GM23338 (cell line): ENCODE measurements around the gene OSBPL5. TPM values are rescaled to one million over a fixed set of nuclear protein-coding genes. Genes with fewer than 3 reads are reported as not detected.

Source experiments
- ATAC-seq: fragments of 200-7000 bp; cut with Tn5 transposase; 3 replicates; pipeline ENCODE4 v1.9.1; 2020
- DNase-seq: peaks from one replicate; pipeline ENCODE4 v3.0.0-alpha.2; 2015; ENCODE audit warnings: low spot score
- H2AFZ ChIP-seq: fragments of 200-600 bp; sonication (generic); 2 replicates; pipeline ENCODE4 v1.8.0; 2016; ENCODE audit warnings: antibody characterized with exemption, mild to moderate bottlenecking, moderate library complexity
- H3F3A ChIP-seq: fragments of 200-600 bp; sonication (generic); replicated peaks from 2 replicates; pipeline ENCODE4 v1.8.0; 2017; ENCODE audit warnings: antibody characterized with exemption, mixed run types, low read depth
- H3K27ac ChIP-seq: fragments of 200-600 bp; sonication (generic); 2 replicates; pipeline ENCODE4 v1.6.1; 2016; ENCODE audit warnings: low read depth
- H3K27me3 ChIP-seq: fragments of 200-600 bp; sonication (generic); 2 replicates; pipeline ENCODE4 v1.8.0; 2016; ENCODE audit warnings: mild to moderate bottlenecking, mixed run types, moderate library complexity; ENCODE audit not compliant: insufficient read depth
- H3K36me3 ChIP-seq: fragments of 200-600 bp; sonication (generic); 2 replicates; pipeline ENCODE4 v1.8.0; 2016; ENCODE audit warnings: mild to moderate bottlenecking; ENCODE audit not compliant: insufficient read depth
- H3K4me1 ChIP-seq: fragments of 200-600 bp; sonication (generic); 2 replicates; pipeline ENCODE4 v1.8.0; 2016; ENCODE audit warnings: mild to moderate bottlenecking, moderate library complexity; ENCODE audit not compliant: insufficient read depth
- H3K4me2 ChIP-seq: fragments of 200-600 bp; sonication (generic); 2 replicates; pipeline ENCODE4 v1.7.1; 2017; ENCODE audit warnings: mixed run types
- H3K4me3 ChIP-seq: fragments of 200-600 bp; sonication (generic); 2 replicates; pipeline ENCODE4 v1.6.1; 2016; ENCODE audit warnings: mixed run types
- H3K79me2 ChIP-seq: fragments of 200-600 bp; sonication (generic); replicated peaks from 2 replicates; pipeline ENCODE4 v1.8.0; 2017; ENCODE audit warnings: mild to moderate bottlenecking; ENCODE audit not compliant: insufficient read depth
- H3K9me2 ChIP-seq: fragments of 200-600 bp; sonication (generic); 2 replicates; pipeline ENCODE4 v1.8.0; 2017; ENCODE audit not compliant: insufficient read depth
- H4K20me1 ChIP-seq: fragments of 200-600 bp; sonication (generic); replicated peaks from 2 replicates; pipeline ENCODE4 v1.8.0; 2017; ENCODE audit warnings: mild to moderate bottlenecking; ENCODE audit not compliant: insufficient read depth
- H3K27ac Mint-ChIP-seq: 2 replicates; pipeline ENCODE4 v1.8.0; 2020; ENCODE audit warnings: inconsistent platforms, mild to moderate bottlenecking, moderate library complexity, mixed read lengths
- H3K27me3 Mint-ChIP-seq: 3 replicates; pipeline ENCODE4 v1.8.0; 2022; ENCODE audit warnings: low read depth, mild to moderate bottlenecking, moderate library complexity, mixed read lengths, inconsistent platforms; ENCODE audit not compliant: insufficient read depth, poor library complexity
- H3K36me3 Mint-ChIP-seq: 3 replicates; pipeline ENCODE4 v1.8.0; 2021; ENCODE audit warnings: low read depth, mild to moderate bottlenecking, inconsistent platforms, moderate library complexity, mixed read lengths
- H3K4me1 Mint-ChIP-seq: 3 replicates; pipeline ENCODE4 v1.8.0; 2020; ENCODE audit warnings: mild to moderate bottlenecking, inconsistent platforms, mixed read lengths
- H3K4me3 Mint-ChIP-seq: 3 replicates; pipeline ENCODE4 v1.8.0; 2021; ENCODE audit warnings: moderate library complexity, mild to moderate bottlenecking, inconsistent platforms, mixed read lengths
- H3K9me3 Mint-ChIP-seq: 3 replicates; pipeline ENCODE4 v1.8.0; 2020; ENCODE audit warnings: moderate library complexity, mild to moderate bottlenecking, inconsistent platforms, mixed read lengths
- CREB1 ChIP-seq: fragments of 250-450 bp; sonication (Bioruptor Pico); IDR thresholded peaks from 2 replicates; pipeline ENCODE4 v1.5.0; 2020; ENCODE audit warnings: low read depth, mild to moderate bottlenecking, moderate library complexity
- CTCF ChIP-seq, 2 experiments: fragments of 200-600 bp in 1 of 2; sonication (generic) in 1 of 2; conservative IDR thresholded peaks; 2 replicates each; pipeline versions ENCODE4 v1.5.1 to v1.6.1; 2016 to 2017; ENCODE audit warnings: antibody characterized with exemption in 2 of 2, low read depth in 2 of 2, mild to moderate bottlenecking in 2 of 2, moderate library complexity in 1 of 2
- ETS1 ChIP-seq: IDR thresholded peaks from 2 replicates; pipeline ENCODE4 v1.6.1; 2016; ENCODE audit warnings: antibody characterized with exemption
- POLR2AphosphoS5 ChIP-seq: IDR thresholded peaks from 2 replicates; pipeline ENCODE4 v1.6.1; 2016; ENCODE audit warnings: antibody characterized with exemption, low read depth
- REST ChIP-seq: IDR thresholded peaks from one replicate; pipeline ENCODE4 v1.6.1; 2018; ENCODE audit warnings: antibody characterized with exemption; ENCODE audit not compliant: unreplicated experiment
- ZNF331 ChIP-seq: fragments of 250-450 bp; sonication (Bioruptor Pico); IDR thresholded peaks from 2 replicates; pipeline ENCODE4 v1.5.0; 2020; ENCODE audit warnings: low read depth, mild to moderate bottlenecking, moderate library complexity
- ZNF462 ChIP-seq: fragments of 250-450 bp; sonication (Bioruptor Pico); IDR thresholded peaks from 2 replicates; pipeline ENCODE4 v1.5.0; 2020; ENCODE audit warnings: mild to moderate bottlenecking, moderate library complexity
- polyA plus RNA-seq: library from polyadenylated mRNA; unstranded; fragments of >200 nt; fragmentation: Nextera tagmentation; extraction: Ambion mirVana; gene quantifications from 2 replicates; pipeline ENCODE4 v1.2.1, GENCODE V29; 2016
- total RNA-seq: library from RNA; depleted of rRNA; stranded (reverse); fragments of >200 nt; shearing (Covaris generic); gene quantifications from 2 replicates; pipeline ENCODE4 v1.2.3, GENCODE V29; 2014

The OSBPL5 gene
- total and polyA plus RNA-seq, 2 experiments from 2014 or later: 2.7 to 12.0 TPM

GRCh38 chr11:3137486-3138177 is 27.5 kb downstream of the OSBPL5 start (continued):
- TF ChIP-seq ZNF462 (no peak), POLR2AphosphoS5 (no peak)

GRCh38 chr11:3136546-3137455 is 28.3 kb downstream of the OSBPL5 start:
- ATAC-seq: no peak
- Mint-ChIP-seq H3K36me3 (no peaks in the 10 kb centered on the region; the same call in 2 of the 3 replicates), H3K27ac (no peak overlapping the region), H3K4me3 (no peak overlapping the region), H3K27me3 (peaks cover 5% of the 10 kb centered on the region), H3K9me3 (no peaks in the 10 kb centered on the region), H3K4me1 (peaks cover 5% of the 10 kb centered on the region; the same call in 2 of the 3 replicates)
- Histone ChIP-seq H4K20me1 (no peaks in the 10 kb centered on the region), H2AFZ (no peak overlapping the region), H3K4me1 (no peaks in the 10 kb centered on the region), H3K36me3 (no peaks in the 10 kb centered on the region), H3K4me3 (no peak overlapping the region), H3K79me2 (no peaks in the 10 kb centered on the region), H3K27ac (no peak overlapping the region), H3K4me2 (no peak overlapping the region), H3K9me2 (no peaks in the 10 kb centered on the region), H3F3A (no peaks in the 10 kb centered on the region), H3K27me3 (no peaks in the 10 kb centered on the region)
- no peak for DNase-seq
- no peak for TF ChIP-seq REST
- TF ChIP-seq CTCF (conservative IDR thresholded peaks at IDR 0.05; ENCODE audit: low read depth in 2 of 2): no peak
- TF ChIP-seq CREB1 (CRISPR knock-in tag): no peak
- no peak for TF ChIP-seq ZNF331
- no peak for TF ChIP-seq ETS1
